ENCODE measurements around the gene MAP3K15.

DNA sequence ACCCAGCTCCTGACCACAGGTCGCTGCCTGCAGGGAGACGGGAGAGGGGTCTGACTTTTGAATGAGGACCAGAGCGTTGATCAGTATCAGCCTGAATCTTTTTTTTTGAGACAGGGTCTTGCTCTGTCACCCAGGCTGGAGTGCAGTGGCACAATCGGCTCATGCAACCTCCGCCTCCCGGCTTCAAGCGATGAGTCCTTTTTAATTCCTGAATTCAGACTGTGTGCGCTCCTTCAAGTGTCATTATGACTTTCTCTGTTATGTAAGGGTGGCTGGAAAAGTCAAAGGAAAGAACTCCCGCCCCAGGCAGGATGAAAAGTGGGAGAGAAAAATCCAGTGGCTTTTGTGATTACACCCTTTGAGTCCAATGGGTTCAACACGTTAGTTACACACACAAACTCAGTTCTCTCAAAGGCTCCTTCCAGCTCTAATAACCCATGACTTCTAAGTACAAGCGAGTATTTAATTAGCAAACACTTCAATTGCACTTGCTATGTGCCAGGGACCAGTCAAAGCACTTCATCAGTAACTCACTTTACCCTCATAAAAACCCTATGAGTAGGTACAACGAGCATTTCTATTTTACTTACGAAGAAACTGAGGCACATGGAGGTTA is 127.1 kb downstream of the MAP3K15 start:
- TF ChIP-seq POLR2AphosphoS5 (IDR thresholded peaks at IDR 0.05; ENCODE audit: low read depth, low read length): no peak
- TF ChIP-seq POLR2A (IDR thresholded peaks at IDR 0.05; ENCODE audit: low read depth, low read length): no peak
- no peak for TF ChIP-seq TAF1 (IDR thresholded peaks at IDR 0.05; ENCODE audit: low read depth, low read length)
